ENCODE data around the gene ARL8B.

ARL8B gene

DNA sequence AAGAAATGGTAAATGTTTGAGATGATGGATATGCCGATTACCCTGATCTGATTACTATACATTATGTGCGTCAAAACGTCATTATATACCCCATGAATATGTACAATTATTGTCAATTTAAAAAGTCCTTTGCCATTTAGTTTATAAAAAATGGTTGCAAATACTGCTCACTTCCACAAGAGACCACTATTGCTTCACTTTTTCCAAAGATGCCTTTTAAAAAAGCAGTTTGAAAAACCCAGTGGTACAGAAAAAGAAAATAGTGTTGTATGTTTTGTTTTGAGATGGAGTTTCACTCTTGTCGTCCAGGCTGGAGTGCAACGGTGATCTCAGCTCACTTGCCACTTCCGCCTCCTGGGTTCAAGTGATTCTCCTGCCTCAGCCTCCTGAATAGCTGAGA, 104.7 kb downstream of the ARL8B start:
- peak; percentile 46 to 62 for DNase-seq (ENCODE audit: low read depth in 2 of 2)
- TF ChIP-seq, protein P1, sequence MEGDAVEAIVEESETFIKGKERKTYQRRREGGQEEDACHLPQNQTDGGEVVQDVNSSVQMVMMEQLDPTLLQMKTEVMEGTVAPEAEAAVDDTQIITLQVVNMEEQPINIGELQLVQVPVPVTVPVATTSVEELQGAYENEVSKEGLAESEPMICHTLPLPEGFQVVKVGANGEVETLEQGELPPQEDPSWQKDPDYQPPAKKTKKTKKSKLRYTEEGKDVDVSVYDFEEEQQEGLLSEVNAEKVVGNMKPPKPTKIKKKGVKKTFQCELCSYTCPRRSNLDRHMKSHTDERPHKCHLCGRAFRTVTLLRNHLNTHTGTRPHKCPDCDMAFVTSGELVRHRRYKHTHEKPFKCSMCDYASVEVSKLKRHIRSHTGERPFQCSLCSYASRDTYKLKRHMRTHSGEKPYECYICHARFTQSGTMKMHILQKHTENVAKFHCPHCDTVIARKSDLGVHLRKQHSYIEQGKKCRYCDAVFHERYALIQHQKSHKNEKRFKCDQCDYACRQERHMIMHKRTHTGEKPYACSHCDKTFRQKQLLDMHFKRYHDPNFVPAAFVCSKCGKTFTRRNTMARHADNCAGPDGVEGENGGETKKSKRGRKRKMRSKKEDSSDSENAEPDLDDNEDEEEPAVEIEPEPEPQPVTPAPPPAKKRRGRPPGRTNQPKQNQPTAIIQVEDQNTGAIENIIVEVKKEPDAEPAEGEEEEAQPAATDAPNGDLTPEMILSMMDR (IDR thresholded peaks at IDR 0.05; ENCODE audit: low read depth, low read length), result peak; percentile 34
- H3K4me3 ChIP-seq (replicated peaks in 1 of 2; ENCODE audit: low read depth in 2 of 2, low read length in 2 of 2), result no peak overlapping the region

DNA sequence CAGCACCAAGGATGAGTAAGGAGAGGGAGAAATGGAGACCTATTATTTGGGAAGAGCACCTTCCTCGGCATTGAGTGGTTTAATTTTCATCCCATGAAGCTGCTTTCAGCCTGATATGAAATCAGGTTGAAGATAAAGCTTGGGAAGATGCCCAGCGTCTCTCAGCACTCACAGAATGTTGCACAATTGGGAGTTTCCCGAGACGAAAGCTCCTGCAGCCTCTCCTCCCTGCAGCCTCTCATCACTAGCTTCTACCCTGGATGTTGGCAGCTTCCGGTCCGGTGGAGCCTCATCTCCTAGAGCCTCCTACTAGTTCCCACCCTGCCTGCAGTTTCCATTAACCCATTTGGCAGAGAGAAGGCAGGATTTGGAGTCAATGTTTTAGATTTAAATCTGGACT, 105.7 kb downstream of the ARL8B start:
- H3K4me3 ChIP-seq (replicated peaks in 1 of 2; ENCODE audit: low read depth in 2 of 2, low read length in 2 of 2), result no peak overlapping the region
- TF ChIP-seq, protein P1 (IDR thresholded peaks at IDR 0.05; ENCODE audit: low read depth, low read length), result no peak
- peak; percentile 49 to 70 for DNase-seq (ENCODE audit: low read depth in 2 of 2)

DNA sequence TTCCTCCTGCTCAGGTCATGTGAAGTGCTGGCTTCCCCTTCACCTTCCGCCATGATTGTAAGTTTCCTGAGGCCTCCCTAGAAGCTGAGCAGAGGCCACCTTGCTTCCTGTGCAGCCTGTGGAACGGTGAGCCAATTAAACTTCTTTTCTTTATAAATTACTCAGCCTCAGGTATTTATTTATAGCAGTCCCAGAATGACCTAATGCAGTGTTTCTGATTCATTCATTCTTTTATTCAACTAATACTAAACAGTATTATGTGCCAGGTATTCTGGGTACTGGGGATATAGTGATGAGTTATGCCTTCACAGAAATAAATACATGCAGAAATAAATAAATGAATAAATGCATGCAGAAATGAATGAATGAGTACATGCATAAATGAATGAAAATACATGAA, 107.3 kb downstream of the ARL8B start:
- DNase-seq (ENCODE audit: low read depth in 2 of 2), result no peak
- TF ChIP-seq, protein P1 (IDR thresholded peaks at IDR 0.05; ENCODE audit: low read depth, low read length), result no peak
- no peak overlapping the region for H3K4me3 ChIP-seq (replicated peaks in 1 of 2; ENCODE audit: low read depth in 2 of 2, low read length in 2 of 2)

Data from cardiac fibroblast (primary cell).